ENCODE measurements around the gene AGAP3.

DNA sequence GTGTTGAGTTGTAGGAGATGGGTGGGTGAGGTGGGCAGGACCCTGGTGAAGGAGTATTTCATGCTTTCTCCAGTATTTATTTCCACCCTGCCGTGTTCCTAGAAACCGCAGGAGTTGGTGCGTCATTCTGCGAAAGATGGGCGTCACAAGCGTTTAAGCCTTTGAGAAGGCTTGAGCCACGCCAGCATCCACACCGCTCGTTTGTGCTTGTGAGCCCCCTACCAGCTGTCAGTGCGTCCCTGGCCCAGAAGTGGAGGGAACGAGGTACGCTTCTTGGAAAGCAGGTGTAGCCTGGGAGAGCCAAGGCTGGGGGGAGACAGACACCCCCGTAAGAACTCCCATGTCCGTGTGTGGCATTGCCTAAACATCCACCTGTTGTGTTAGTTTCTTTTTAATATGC, 5.7 kb downstream of the AGAP3 start:
- TF ChIP-seq, protein P1, sequence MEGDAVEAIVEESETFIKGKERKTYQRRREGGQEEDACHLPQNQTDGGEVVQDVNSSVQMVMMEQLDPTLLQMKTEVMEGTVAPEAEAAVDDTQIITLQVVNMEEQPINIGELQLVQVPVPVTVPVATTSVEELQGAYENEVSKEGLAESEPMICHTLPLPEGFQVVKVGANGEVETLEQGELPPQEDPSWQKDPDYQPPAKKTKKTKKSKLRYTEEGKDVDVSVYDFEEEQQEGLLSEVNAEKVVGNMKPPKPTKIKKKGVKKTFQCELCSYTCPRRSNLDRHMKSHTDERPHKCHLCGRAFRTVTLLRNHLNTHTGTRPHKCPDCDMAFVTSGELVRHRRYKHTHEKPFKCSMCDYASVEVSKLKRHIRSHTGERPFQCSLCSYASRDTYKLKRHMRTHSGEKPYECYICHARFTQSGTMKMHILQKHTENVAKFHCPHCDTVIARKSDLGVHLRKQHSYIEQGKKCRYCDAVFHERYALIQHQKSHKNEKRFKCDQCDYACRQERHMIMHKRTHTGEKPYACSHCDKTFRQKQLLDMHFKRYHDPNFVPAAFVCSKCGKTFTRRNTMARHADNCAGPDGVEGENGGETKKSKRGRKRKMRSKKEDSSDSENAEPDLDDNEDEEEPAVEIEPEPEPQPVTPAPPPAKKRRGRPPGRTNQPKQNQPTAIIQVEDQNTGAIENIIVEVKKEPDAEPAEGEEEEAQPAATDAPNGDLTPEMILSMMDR (IDR thresholded peaks at IDR 0.05) = no peak
- TF ChIP-seq POLR2A (IDR thresholded peaks at IDR 0.05) = no peak
